WI38 (cell line): ENCODE measurements around the gene POMGNT1.

Source experiments
- H3K4me3 ChIP-seq: 2 replicates; pipeline ENCODE4 v1.5.1; 2011; ENCODE audit warnings: low read depth, mild to moderate bottlenecking, control low read depth, low read length
- CTCF ChIP-seq: IDR thresholded peaks from 2 replicates; pipeline ENCODE4 v1.5.1; 2012; ENCODE audit warnings: low read depth, mild to moderate bottlenecking, control low read depth, low read length

Gene POMGNT1

GRCh38 chr1:46218443-46218842, 20.2 kb upstream of the POMGNT1 start:
- no peak for TF ChIP-seq CTCF
- H3K4me3 ChIP-seq = no peak overlapping the region

- TF ChIP-seq CTCF = no peak
- H3K4me3 ChIP-seq = no peak overlapping the region
These were observed 17.3 kb upstream of the POMGNT1 start for GRCh38 chr1:46215504-46215903.

GRCh38 chr1:46211051-46211450, 12.8 kb upstream of the POMGNT1 start:
- no peak overlapping the region for H3K4me3 ChIP-seq
- no peak for TF ChIP-seq CTCF

- no peak overlapping the region for H3K4me3 ChIP-seq
- no peak for TF ChIP-seq CTCF
These were observed 12.3 kb upstream of the POMGNT1 start for GRCh38 chr1:46210561-46210960.

- TF ChIP-seq CTCF = no peak
- H3K4me3 ChIP-seq = no peak overlapping the region
These were observed 8.2 kb upstream of the POMGNT1 start for GRCh38 chr1:46206399-46206798.

GRCh38 chr1:46205791-46206190, 7.6 kb upstream of the POMGNT1 start:
- H3K4me3 ChIP-seq = no peak overlapping the region
- TF ChIP-seq CTCF = no peak

GRCh38 chr1:46205141-46205540, 6.9 kb upstream of the POMGNT1 start:
- no peak overlapping the region for H3K4me3 ChIP-seq

More at GRCh38 chr1:46205141-46205540, 6.9 kb upstream of the POMGNT1 start:
- TF ChIP-seq CTCF = no peak
